T-helper 2 cell treated with Interferon-gamma antibody and Interleukin-4, amounts not matched to agents 100 ng/mL and 5 ng/mL, for 36 hours (primary cell): ENCODE measurements around the gene PMPCA. TPM values are rescaled to one million over a fixed set of nuclear protein-coding genes. Genes with fewer than 3 reads are reported as not detected.

Source experiments
- intact Hi-C: fragments of 100-400 bp; cut with micrococcal nuclease; formaldehyde crosslinking; loops from one replicate; pipeline ENCODE4 v1.15.1; 2023
- total RNA-seq: library from RNA; stranded (reverse); gene quantifications from 2 replicates; pipeline ENCODE4 v1.2.3, GENCODE V29; 2022

PMPCA gene, protein sequence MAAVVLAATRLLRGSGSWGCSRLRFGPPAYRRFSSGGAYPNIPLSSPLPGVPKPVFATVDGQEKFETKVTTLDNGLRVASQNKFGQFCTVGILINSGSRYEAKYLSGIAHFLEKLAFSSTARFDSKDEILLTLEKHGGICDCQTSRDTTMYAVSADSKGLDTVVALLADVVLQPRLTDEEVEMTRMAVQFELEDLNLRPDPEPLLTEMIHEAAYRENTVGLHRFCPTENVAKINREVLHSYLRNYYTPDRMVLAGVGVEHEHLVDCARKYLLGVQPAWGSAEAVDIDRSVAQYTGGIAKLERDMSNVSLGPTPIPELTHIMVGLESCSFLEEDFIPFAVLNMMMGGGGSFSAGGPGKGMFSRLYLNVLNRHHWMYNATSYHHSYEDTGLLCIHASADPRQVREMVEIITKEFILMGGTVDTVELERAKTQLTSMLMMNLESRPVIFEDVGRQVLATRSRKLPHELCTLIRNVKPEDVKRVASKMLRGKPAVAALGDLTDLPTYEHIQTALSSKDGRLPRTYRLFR
- 58.5 and 62.4 TPM in 2 replicates for total RNA-seq

DNA sequence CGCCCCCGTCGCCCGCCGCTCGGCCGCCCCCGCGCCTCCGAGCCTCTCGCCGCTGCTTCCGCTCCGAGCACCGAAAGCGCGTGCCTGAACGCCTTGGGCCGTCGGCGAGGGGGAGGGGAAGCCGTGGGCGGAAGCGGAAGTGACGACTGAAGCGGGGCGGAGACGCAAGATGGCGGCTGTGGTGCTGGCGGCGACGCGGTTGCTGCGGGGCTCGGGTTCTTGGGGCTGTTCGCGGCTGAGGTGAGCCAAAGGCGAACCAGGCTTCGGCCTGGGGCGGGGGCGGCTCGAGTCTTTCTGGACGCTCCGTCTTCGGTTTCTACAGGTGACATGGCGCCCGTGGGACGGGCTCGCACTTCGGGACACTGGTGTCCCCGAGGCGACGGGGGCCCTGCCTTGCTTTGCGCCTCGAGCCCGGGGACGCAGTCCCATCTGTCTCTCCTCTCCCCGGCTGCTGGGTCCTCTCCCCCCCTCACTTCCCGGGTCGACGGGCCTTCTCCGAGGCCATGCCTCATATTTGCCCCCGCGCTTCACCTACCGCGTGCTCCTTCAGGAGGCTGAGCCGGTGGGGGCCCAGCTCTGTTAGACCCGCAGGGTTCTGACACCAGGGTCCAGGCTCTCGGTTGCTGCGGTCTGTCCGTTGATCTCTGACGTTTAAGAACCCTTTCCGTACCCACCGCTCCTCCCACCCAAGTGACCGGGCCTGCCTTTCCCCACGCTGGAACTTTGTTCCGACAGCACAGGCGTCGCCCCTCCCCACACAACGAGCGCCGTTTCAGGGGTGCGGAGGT lies at the start of gene PMPCA, which contains the start of gene ENTR1:
PMPCA (plus strand) TSS at position 159 of the 788 bp plus-strand sequence; CDS start at position 170, 11 bp downstream.
ENTR1 (minus strand) TSS at position 115 of the 788 bp plus-strand sequence. CDS start 217 bp downstream, outside the sequence.
- intact Hi-C loops: loop anchor here (1.0 kb wide), 2 partner anchors 10 to 73 kb away; partner anchors contain the start of genes SEC16A and SNAPC4

DNA sequence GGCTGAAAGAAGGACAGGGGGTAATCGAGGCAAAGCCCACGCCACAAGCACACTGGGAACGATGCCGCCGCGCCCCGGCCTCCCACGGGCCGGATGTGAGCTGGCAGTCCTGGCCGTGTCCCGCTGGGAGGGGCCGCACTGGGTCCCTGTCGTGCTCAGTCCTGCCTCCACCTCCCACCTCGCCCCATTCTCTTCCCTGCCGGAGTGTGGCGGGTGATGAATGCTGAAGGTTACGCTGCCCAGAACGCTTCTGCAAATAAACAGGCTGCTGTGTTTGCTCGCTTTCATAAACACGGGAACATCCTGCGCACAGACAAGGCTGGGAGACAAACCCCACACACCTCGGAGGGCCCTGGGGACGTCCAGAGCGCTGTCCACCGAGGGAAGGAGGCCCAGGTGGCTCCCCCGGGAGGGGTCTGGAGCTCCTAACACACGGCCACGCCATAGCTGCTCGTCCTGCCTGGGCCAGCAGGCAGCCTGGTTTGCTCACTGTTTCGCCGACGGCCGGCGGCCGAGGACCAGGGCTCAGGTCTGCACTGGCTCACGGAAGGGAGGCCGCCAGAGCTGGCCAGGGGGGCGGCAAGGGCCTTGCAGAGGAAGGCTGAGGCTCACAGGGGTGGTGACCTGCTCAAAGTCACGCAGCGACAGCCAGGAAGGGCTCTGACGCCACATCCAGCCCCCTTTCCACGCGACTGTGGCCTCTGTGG lies 49.3 kb upstream of the PMPCA start:
- intact Hi-C loops: loop anchor here (5.0 kb wide), 1 partner anchor 454 kb away; the partner anchor contains the start of gene CAMSAP1

DNA sequence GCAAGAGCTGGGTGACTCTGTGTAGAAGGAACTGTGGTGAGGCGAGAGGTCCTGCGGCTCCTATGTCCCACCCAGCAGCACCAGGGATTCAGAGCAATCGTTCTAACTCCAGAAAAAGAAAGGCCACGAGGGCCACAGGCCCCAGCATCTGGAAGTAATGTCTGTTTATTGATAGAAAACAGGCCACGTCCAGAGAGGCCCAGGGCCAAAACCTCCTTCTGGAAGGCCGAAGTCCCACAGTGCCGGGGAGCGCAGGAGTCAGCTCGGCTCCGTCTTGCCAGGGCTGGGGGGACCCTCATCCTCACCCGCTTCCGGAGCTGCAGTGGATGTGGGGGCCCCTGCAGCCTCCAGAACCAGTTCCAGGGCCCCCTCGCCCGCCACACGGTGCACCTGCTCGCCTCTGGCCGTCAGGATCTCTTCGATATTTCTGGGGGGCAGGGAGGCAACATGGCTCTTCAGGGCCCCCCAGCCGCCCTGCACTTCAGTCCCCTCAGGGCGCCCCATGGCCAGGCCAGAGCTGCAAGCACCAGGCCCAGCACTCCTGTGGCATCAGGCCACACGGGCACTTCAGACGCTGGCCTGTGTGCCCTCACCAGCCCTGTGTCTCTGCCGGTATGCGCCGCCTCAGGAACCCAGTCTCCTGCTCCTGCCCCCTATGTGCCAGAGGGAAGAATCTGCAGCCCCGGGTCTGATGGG lies 48.6 kb upstream of the PMPCA start:
- intact Hi-C loops: loop anchor here (2.0 to 5.0 kb wide), 3 partner anchors 19 to 455 kb away; partner anchors contain the start of genes CAMSAP1 and SNAPC4

DNA sequence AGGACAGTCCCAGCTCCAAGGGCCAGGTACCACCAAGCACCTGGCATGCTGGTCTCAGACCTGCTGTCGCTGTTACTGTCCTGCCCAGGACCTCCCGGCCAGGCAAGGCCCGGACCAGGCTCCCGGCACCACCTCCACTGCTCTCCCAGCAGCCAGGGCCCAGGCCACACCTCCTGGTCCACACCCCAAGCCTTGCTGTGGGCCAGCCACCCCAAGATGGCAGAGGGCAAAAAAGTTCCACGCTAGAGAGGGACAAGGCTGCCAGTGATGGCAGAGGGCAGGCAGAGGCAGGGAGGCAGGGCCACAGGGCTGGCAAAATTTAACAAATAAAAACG lies 48.0 kb upstream of the PMPCA start:
- intact Hi-C loops: loop anchor here (2.0 to 5.0 kb wide), 3 partner anchors 20 to 455 kb away; partner anchors contain the start of genes CAMSAP1 and SNAPC4

DNA sequence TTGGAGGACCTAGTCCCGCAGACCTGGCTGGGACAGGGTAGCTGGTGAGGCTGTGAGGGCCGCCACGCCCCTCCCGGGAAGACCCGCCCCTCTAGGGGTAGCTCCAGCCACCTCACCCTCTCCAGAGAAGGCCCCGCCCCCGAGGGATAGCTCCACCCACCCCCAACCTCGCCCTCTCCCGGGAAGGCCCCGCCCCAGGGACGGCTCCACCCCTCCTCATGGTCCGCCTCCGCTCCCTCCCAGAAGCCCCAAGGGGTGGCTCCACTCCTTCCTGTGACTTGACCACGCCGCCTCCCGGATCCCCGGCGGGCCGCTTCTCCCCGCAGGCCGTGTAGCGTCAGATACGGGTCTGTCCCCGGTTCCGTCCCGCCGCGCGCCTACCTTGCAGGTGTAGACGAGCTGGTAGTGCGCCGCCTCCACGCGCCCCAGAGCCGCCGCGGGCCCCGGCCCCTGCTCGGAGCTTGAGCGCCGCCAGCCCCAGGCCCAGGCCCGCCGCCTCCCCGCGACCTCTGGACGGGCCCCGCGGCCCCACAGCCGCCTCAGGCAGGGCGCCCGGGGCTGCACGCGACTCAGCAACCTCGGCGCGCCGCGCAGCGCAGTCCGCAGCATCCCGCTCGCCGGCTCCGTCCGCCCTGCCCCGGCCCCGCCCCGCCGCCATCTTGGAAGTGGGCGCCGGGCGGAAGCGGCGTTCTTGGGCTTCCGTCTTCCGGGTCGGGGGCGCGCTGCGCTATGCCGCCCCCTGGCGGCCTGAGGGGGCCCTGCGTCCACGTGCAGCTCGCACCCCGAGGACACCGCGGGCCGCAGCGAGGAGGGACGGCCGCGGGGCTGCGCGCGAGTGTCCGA lies 47.1 kb upstream of the PMPCA start, which contains the start of gene DNLZ:
DNLZ (minus strand) TSS at position 639 of the 843 bp plus-strand sequence; CDS start at position 609, 30 bp downstream.
- intact Hi-C loops: loop anchor here (1.0 to 5.0 kb wide), 6 partner anchors 21 to 456 kb away; partner anchors contain the start of genes CAMSAP1, QSOX2, SEC16A and SNAPC4

DNA sequence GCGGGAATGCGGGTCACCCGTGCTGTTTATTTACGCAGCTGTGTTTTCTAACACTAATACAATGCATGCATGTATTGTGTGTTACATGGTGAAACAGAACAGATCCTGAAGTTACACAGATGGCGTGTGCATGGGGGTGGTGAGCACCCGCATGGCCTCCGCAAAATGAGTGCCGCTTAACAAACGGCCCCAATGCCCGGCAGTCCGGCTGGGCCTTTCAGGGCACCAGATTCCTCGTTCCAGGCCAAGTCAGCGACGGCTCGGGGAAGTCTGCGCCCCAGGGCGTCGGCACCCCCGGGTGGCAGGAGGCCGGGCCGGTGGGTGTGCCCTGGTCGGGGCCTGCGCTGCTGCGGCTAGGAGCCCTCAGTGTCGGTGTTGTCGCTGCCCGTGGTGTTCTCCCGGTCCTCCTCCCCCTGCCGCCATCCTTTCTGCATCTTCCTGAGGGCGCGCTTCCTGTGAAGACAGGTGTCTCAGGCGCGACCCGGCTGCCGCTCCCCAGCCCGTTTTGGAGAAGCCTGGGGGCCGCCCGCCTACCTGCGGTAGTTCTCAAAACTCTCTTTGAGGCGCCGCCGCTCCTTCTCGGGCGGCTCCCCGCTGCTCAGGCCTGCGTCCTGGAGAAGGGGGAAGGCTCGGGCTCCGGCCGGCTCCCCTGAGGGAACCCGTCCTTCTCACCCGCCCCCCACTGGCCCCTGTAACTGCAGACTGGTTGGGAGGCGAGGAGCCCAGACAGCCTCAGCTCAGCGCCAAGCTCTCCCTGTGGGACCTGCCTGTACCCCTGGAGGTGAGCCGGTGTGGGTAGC lies 46.3 kb upstream of the PMPCA start:
- intact Hi-C loops: loop anchor here (1.0 to 5.0 kb wide), 6 partner anchors 21 to 457 kb away; partner anchors contain the start of genes CAMSAP1, QSOX2, SEC16A and SNAPC4

DNA sequence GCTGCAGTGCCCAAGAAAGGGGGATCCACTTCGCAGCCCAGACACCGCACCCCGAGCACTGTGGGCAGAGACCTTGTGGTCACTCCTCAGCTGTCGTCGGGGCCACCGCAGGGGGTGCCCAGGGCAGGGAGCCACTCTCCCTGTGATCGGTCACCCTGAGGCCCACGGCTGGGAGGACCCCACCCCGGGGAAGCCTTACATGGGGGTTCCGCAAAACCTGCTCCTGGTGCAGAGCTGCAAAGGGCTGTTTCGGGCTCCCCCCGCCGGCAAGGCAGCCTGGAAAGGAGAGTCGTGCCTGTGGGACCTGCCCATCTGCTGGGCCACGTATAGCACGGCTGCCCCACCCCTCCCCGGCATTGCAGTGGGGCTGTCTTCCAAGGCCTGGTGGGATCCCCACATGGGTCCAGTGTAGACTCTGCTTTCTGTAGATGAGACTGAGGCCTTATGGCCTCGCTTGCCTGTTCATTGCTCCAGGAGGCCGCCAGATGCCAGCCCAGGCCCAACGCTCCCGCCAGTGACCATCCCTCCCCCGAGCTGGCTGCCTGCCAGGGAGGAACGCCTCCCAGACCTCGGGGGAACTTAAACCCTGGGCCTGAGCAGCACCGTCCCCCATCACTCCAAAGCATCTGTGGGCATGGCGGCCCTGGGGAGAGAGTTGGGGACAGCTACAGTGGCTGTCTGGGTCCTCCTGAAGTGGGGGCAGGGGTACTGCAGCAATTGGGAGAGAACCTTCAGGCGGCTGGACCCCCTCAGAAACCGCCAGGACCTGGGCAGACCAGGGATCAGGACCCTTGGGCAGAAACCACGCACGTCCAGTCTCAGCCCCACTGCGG lies 45.3 kb upstream of the PMPCA start:
- intact Hi-C loops: loop anchor here (5.0 kb wide), 1 partner anchor 458 kb away; the partner anchor contains the start of gene CAMSAP1

DNA sequence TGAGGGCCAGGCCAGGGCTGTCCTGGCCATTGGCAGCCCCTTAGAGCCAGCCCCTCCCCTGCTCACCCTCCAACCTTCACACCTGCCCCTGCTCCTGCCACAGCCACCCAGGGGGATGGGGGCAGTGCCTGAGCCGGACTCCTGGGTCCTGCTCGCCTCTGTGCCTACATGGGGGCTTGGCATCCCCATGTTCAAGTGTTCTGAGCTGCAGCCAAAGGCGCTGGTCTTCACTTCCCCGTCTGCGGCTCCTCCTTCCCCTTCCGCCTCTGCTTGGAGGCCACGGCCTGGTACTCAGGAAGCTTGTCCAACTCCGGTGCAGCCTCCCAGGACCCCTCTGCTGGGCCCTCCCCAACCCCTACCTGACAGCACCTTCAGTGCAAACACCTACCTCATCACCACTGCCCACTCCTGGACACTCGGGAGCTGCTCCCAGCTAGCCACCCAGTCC lies 44.7 kb upstream of the PMPCA start:
- intact Hi-C loops: no loop called here

DNA sequence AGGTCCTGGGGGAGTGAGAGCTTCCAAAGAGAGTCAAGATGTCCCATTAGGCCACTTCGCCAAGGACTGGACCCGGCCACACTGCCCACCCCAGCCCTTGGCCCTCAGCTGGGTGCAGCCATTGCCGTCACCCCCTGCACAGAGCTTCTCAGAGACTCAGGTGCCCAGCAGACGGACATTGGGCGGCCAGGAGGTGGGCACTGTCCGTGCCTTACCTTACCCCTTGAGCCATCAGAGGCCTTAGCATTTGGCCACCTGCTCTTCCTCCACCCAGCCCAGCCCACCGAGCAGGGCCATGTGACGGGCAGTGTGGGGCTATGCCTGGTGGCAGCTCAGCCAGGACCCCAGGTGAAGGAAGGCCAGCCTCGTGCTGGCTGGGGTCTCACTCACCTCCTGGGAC lies 43.6 kb upstream of the PMPCA start:
- intact Hi-C loops: no loop called here

DNA sequence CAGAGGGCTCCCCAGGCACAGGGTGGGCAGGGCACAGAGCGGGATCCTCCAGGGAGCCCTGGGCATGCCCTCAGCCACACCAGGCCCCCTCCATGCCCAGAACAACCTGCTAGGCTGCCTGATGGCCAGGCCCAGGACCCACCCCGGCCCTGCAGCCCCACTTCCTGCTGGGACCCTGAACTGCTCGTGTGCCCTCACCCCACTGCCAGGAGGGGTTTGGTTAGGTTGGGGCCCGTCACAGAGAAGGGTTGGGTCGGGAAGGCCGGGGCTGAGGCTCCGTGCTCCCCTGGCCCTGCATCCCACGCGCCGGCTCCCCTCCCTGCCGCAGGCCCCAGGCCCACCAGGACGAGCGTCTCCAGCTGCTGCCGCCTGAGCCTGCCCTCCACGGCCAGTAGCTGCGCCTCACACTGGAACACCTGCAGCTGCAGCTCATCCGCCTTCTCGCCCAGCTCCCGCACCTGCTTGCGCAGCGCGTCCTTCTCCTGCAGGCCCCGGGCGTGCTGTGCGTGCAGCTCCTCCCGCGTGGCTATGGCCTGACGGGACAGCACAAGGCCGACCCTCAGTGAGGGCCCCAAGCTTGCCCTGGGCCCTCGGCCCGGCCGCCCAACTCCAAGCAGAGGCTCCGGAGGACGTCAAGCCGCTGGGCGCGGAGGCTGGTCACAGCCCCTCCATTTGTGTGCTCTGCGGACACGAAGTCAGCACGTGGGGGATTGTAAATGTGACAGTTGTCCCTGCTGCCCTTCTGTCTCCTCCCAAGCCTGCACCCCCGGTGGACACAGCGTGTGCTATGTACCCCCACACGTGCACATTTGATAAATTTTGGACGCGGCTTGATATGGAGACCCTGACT lies 42.9 kb upstream of the PMPCA start:
- intact Hi-C loops: no loop called here

DNA sequence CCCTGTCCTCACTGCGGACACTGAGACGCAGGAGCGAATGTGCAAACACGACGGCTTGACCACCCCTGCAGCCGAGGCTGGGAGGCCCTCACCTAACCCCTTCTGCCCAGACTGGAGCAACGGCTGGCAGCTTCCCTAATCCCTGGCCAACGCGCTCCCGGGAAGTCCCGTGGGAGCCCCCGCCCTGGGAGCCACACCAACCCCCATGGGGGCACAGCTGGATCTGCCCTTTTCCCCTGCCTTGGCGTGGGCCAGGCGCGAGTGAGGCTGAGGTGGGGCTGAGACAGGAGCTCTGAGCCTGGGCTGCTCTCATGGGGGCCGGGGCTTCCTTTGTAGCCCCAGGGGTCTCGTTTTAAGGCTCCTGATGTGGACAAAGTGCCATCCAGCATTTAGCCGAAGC lies 42.3 kb upstream of the PMPCA start:
- intact Hi-C loops: no loop called here

DNA sequence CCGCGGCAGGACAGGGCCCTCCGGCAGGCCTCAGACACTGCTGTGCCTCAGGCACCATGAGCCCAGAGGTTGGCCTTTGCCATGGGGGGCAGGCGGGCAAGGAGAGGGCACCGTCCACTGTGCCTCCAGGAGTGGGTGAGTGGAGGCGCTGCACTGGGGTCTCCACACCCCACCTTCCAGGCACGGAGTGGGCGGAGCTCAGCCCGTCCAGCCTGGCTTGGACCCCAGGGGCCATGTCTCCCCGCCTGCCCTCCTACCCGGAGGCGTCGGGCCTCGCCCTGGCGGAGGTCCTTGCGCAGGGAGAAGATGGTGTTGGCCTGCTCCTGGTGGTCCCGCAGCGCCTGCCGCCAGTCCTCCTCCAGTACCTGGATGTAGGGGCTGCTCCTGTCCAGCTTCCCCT lies 40.4 kb upstream of the PMPCA start:
- intact Hi-C loops: no loop called here

DNA sequence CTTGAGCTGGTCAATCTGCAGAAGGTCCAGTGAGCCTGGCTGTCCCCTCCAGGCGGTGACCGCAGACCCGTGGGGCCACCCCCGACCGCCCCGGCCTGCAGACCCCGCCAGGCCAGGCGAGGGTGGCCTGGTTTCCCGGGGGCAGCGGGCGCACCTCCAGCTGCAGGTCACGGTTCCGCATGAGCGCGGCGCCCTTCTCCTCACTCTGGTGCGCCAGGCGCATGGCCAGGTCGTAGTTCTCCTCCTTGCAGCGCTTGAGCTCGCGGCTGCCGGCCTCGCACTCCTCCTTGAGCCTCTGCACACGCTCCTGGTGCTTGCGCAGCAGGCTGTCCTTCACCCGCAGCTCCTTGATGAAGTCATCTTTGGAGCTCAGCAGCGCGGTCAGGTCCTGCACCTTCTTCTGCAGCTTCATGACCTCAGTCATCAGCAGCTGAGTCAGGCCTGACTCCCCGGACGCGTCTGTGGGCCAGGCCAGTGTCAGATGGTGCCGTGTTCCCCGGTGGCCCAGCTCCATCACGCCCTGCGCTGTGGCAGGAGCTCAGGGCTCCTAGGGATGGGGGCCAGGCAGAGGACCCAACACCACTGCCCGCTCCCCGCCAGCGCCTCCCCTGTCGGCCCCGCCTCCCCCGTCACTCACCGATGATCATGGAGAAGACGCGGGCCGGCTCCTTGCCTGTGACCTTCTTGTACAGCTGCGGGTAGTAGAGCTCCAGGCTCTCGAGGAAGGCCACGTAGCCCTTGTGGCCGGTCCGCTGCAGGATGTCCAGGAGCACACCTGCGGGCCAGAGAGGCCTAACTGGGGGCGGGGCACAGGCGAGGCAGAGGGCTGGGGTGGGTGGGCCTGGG lies 39.5 kb upstream of the PMPCA start:
- intact Hi-C loops: no loop called here

DNA sequence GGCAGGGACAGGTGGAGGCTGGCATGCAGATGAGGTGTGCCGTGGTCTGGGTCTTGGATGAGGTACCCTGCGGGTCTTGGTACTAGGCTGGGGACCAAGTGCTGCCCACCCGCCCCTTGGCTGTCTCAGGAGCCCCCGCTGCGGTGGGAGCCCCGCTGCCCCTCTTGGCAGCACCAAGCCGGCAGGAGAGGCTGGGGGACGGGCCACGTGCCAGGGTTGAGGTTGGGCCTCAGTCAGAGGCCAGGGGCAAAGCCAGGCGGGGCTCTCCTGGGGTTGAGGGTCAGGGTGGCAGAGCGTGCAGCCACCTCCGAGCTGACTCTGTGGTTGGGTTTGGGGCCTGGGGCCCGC lies 39.0 kb upstream of the PMPCA start:
- intact Hi-C loops: no loop called here

DNA sequence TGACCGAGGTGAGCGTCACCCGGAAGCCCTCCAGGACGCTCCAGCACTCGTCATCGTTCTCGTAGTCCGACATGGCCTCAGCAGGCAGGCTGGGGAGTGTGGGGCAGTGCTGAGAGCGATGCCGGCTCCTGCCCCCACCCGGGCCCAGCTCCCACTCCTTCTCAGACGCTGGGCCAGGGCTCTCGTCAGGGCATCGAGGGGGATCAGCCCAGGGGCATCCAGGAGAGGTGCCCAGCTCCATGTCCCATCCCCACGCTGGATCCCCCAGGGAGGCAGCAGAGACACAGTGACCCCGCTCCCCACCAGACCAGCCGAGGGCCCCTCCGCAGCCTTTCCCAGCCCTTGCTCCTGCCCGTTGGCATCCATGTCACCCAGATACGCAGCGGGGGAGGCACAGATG lies 38.5 kb upstream of the PMPCA start:
- intact Hi-C loops: no loop called here
